HepG2 (cell line): ENCODE measurements around the gene CASKIN1. TPM values are rescaled to one million over a fixed set of nuclear protein-coding genes. Genes with fewer than 3 reads are reported as not detected.

ENCODE experiments used
- ASH2L ChIP-seq: fragments of 300-600, 200-600 bp; sonication (generic); IDR thresholded peaks from 2 replicates; pipeline ENCODE4 v1.7.0; 2017; ENCODE audit warnings: low read depth, mild to moderate bottlenecking, moderate library complexity, mixed read lengths, low read length; ENCODE audit not compliant: insufficient read length
- ATF4 ChIP-seq, 2 experiments: fragments of 450-650 bp in 1 of 2; sonication (generic) in 1 of 2; formaldehyde crosslinking; IDR thresholded peaks; 2 replicates each; pipeline versions ENCODE4 v1.5.0 to v1.8.0; 2020 to 2022; ENCODE audit warnings: mild to moderate bottlenecking in 1 of 2, missing genetic modification reagents in 1 of 2
- ELF1 ChIP-seq: sonication (generic); formaldehyde crosslinking; IDR thresholded peaks from 2 replicates; pipeline ENCODE4 v1.4.0; 2020; ENCODE audit warnings: missing genetic modification reagents
- ELF3 ChIP-seq: IDR thresholded peaks from 2 replicates; pipeline ENCODE4 v1.6.1; 2016; ENCODE audit warnings: missing genetic modification reagents, missing compliant biosample characterization
- GZF1 ChIP-seq: sonication (generic); formaldehyde crosslinking; IDR thresholded peaks from 2 replicates; pipeline ENCODE4 v1.5.1; 2020; ENCODE audit warnings: mild to moderate bottlenecking, missing genetic modification reagents
- MAFF ChIP-seq: IDR thresholded peaks from 2 replicates; pipeline ENCODE4 v1.6.1; 2011; ENCODE audit warnings: low read depth, low read length, improper control_type of control experiment
- MTERF4 ChIP-seq: sonication (generic); formaldehyde crosslinking; IDR thresholded peaks from 2 replicates; pipeline ENCODE4 v1.8.0; 2023; ENCODE audit warnings: mild to moderate bottlenecking, missing genetic modification reagents
- MXI1 ChIP-seq: IDR thresholded peaks from 3 replicates; pipeline ENCODE4 v1.6.1; 2012; ENCODE audit warnings: low read depth, low read length, inconsistent platforms, borderline replicate concordance
- MYPOP ChIP-seq: sonication (generic); formaldehyde crosslinking; IDR thresholded peaks from 2 replicates; pipeline ENCODE4 v1.8.1; 2023; ENCODE audit warnings: mild to moderate bottlenecking, moderate library complexity, missing genetic modification reagents
- MZF1 ChIP-seq: sonication (generic); formaldehyde crosslinking; IDR thresholded peaks from 2 replicates; pipeline ENCODE4 v1.8.1; 2023; ENCODE audit warnings: mild to moderate bottlenecking, missing genetic modification reagents, borderline replicate concordance
- NFYB ChIP-seq: sonication (generic); formaldehyde crosslinking; IDR thresholded peaks from 2 replicates; pipeline ENCODE4 v1.4.0; 2020; ENCODE audit warnings: missing genetic modification reagents
- TCF12 ChIP-seq, 2 experiments: fragments of 450-650 bp in 1 of 2; sonication (generic) in 1 of 2; formaldehyde crosslinking in 1 of 2; IDR thresholded peaks; 2 replicates each; pipeline versions ENCODE4 v1.6.1 to v1.8.0; 2017 to 2022; ENCODE audit warnings: antibody characterized with exemption in 1 of 2, mild to moderate bottlenecking in 1 of 2, missing genetic modification reagents in 1 of 2, moderate library complexity in 1 of 2
- UBTF ChIP-seq: sonication (generic); formaldehyde crosslinking; IDR thresholded peaks from 2 replicates; pipeline ENCODE4 v1.4.0; 2020; ENCODE audit warnings: mild to moderate bottlenecking, missing genetic modification reagents
- ZFX ChIP-seq: sonication (generic); formaldehyde crosslinking; IDR thresholded peaks from 2 replicates; pipeline ENCODE4 v1.4.0; 2020; ENCODE audit warnings: mild to moderate bottlenecking, low read depth, missing genetic modification reagents, moderate library complexity
- ZNF10 ChIP-seq: sonication (generic); formaldehyde crosslinking; IDR thresholded peaks from 2 replicates; pipeline ENCODE4 v1.4.0; 2020; ENCODE audit warnings: mild to moderate bottlenecking, low read depth, missing genetic modification reagents, borderline replicate concordance
- ZNF138 ChIP-seq: sonication (generic); formaldehyde crosslinking; IDR thresholded peaks from 2 replicates; pipeline ENCODE4 v1.5.0; 2020; ENCODE audit warnings: mild to moderate bottlenecking, low read depth, missing genetic modification reagents
- ZNF556 ChIP-seq: sonication (generic); formaldehyde crosslinking; IDR thresholded peaks from 2 replicates; pipeline ENCODE4 v1.4.0; 2020; ENCODE audit warnings: mild to moderate bottlenecking, missing genetic modification reagents, borderline replicate concordance
- ZNF563 ChIP-seq: sonication (generic); formaldehyde crosslinking; IDR thresholded peaks from 2 replicates; pipeline ENCODE4 v1.8.0; 2022; ENCODE audit warnings: mild to moderate bottlenecking, moderate library complexity, missing genetic modification reagents
- ZNF770 ChIP-seq: sonication (generic); formaldehyde crosslinking; IDR thresholded peaks from 2 replicates; pipeline ENCODE4 v1.5.0; 2020; ENCODE audit warnings: mild to moderate bottlenecking, missing genetic modification reagents
- polyA plus RNA-seq, 8 experiments: library from polyadenylated mRNA; depleted of rRNA in 3 of 8; stranded (reverse) in 7 of 8; unstranded in 1 of 8; fragments of >200 nt; fragmentation: Illumina TruSeq in 4 of 8; extraction: Trizol in 4 of 8; gene quantifications; 2 replicates each; pipeline versions ENCODE4 v1.2.1 to v1.2.3, GENCODE V29; 2011 to 2016; ENCODE audit warnings: low read depth in 4 of 8, missing spikeins in 1 of 8, mixed read lengths in 1 of 8; ENCODE audit not compliant: insufficient read depth in 1 of 8
- total RNA-seq, 5 experiments: library from RNA; depleted of rRNA; stranded (reverse); fragments of >200 nt; fragmentation: Illumina TruSeq; extraction: Trizol; gene quantifications; 2 replicates each; pipeline ENCODE4 v1.2.3, GENCODE V29; 2016; ENCODE audit warnings: low read depth in 1 of 5

The CASKIN1 gene
- total and polyA plus RNA-seq, 2 of the 13 experiments (the other 11 are each of a cell fraction or from before 2014, with no cell fraction given) = 1.2 to 2.2 TPM

- no peak for TF ChIP-seq TCF12 (IDR thresholded peaks at IDR 0.05)
- TF ChIP-seq TCF12 (CRISPR knock-in tag; IDR thresholded peaks at IDR 0.05) = no peak
- TF ChIP-seq ELF3 (CRISPR knock-in tag) = no peak
- TF ChIP-seq MYPOP = 0 out of 2 replicates have a peak, but pooled peaks have one; percentile 23
- no peak for TF ChIP-seq ASH2L
- TF ChIP-seq ZNF563 (CRISPR knock-in tag) = peak; percentile 40; the same call in 1 of the 2 replicates
- no peak for TF ChIP-seq ZNF138 (CRISPR knock-in tag)
- peak; percentile 44 for TF ChIP-seq UBTF (CRISPR knock-in tag)
- no peak for TF ChIP-seq MZF1 (CRISPR knock-in tag)
- TF ChIP-seq GZF1 = no peak
- TF ChIP-seq ZNF10 (CRISPR knock-in tag) = no peak
- TF ChIP-seq NFYB (CRISPR knock-in tag) = no peak
- no peak for TF ChIP-seq ATF4 (CRISPR knock-in tag; IDR thresholded peaks at IDR 0.05)
- peak; percentile 72 for TF ChIP-seq ZFX (CRISPR knock-in tag)
- peak; percentile 34; the same call in 2 of the 3 replicates for TF ChIP-seq MXI1
- no peak for TF ChIP-seq ELF1
- no peak for TF ChIP-seq MTERF4 (CRISPR knock-in tag)
- TF ChIP-seq MAFF = no peak
- TF ChIP-seq ZNF556 (CRISPR knock-in tag) = peak; percentile 41; the same call in 1 of the 2 replicates
- TF ChIP-seq ZNF770 (CRISPR knock-in tag) = 0 out of 2 replicates have a peak, but pooled peaks have one; percentile 43
These were observed 43.5 kb downstream of the CASKIN1 start (continued) for GRCh38 chr16:2152695-2153506.
